WERI-Rb-1 (cell line): Measurements from ENCODE around the gene AP4M1.
A peak's percentile ranks its signal among the peaks of the same experiment; 100 is the strongest.

ENCODE experiments used
- DNase-seq: peaks from one replicate; pipeline ENCODE4 v3.0.0-alpha.2; 2020
- H3K27ac ChIP-seq: fragments of 250-450 bp; sonication (Bioruptor Pico); 2 replicates; pipeline ENCODE4 v1.5.1; 2020; ENCODE audit warnings: mild to moderate bottlenecking, moderate library complexity
- H3K27me3 ChIP-seq: fragments of 250-450 bp; sonication (Bioruptor Pico); 2 replicates; pipeline ENCODE4 v1.5.1; 2021; ENCODE audit warnings: mild to moderate bottlenecking, low read depth, moderate library complexity; ENCODE audit not compliant: insufficient read depth, severe bottlenecking
- H3K36me3 ChIP-seq: fragments of 250-450 bp; sonication (Bioruptor Pico); 2 replicates; pipeline ENCODE4 v1.5.1; 2020; ENCODE audit warnings: mild to moderate bottlenecking, moderate library complexity
- H3K4me3 ChIP-seq: 2 replicates; pipeline ENCODE4 v1.5.1; 2011; ENCODE audit warnings: low read depth, mild to moderate bottlenecking, control low read depth, low read length
- H3K9me3 ChIP-seq: fragments of 250-450 bp; sonication (Bioruptor Pico); 2 replicates; pipeline ENCODE4 v1.5.1; 2021; ENCODE audit warnings: mild to moderate bottlenecking, moderate library complexity; ENCODE audit not compliant: severe bottlenecking
- CTCF ChIP-seq: IDR thresholded peaks from 2 replicates; pipeline ENCODE4 v1.5.1; 2011; ENCODE audit warnings: low read depth, mild to moderate bottlenecking, control low read depth, inconsistent platforms, low read length

The AP4M1 gene

DNA sequence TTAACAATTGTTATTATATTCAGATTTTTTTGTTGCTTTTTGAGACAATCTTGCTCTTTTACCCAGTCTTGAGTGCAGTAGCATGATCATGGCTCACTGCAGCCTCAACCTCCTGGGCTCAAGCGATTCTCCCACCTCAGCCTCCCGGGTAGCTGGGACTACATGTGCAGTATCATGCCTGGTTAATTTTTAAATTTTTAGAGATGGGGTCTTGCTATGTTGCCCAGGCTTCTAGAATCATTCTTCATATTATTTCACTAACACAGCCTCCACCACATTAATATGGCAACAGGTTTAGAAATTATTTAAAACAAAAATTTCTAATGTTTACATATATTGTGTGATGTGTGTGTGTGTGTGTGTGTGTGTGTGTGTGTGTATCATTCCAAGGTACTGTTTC, 45.8 kb downstream of the AP4M1 start:
- Histone ChIP-seq H3K27ac (no peak overlapping the region), H3K27me3 (no peaks in the 10 kb centered on the region), H3K4me3 (no peak overlapping the region), H3K36me3 (peaks cover 9% of the 10 kb centered on the region), H3K9me3 (no peaks in the 10 kb centered on the region)
- TF ChIP-seq CTCF, result no peak
- DNase-seq, result no peak

DNA sequence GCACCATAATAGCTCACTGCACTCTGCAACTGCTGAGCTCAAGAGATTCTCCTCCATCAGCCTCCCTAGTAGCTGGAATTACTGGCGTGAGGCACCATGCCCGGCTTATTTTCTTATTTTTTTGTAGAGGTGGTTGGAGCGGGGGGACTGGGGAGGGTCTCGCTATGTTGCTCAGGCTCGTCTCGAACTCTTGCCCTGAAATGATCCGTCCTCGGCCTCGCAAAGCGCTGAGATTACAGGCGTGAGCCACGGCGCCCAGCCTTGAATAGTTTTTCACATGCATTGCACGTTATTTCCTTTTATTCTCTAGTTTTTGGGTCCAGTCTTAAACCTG, 46.7 kb downstream of the AP4M1 start:
- H3K27me3 ChIP-seq, result no peaks in the 10 kb centered on the region
- no peak for DNase-seq
- no peak for TF ChIP-seq CTCF
- peaks cover 16% of the 10 kb centered on the region for H3K36me3 ChIP-seq
- peak overlapping the region; percentile 78 for H3K27ac ChIP-seq
- peak overlapping the region; percentile 58 for H3K4me3 ChIP-seq
- no peaks in the 10 kb centered on the region for H3K9me3 ChIP-seq

- no peak for TF ChIP-seq CTCF
- peak; percentile 99 for DNase-seq
- H3K36me3 ChIP-seq, result peaks cover 22% of the 10 kb centered on the region
- H3K4me3 ChIP-seq, result peak within 1 kb of the TSS; percentile 93
- no peaks in the 10 kb centered on the region for H3K27me3 ChIP-seq
- no peaks in the 10 kb centered on the region for H3K9me3 ChIP-seq
- peak within 1 kb of the TSS; percentile 78 for H3K27ac ChIP-seq
These were observed 47.3 kb downstream of the AP4M1 start, which contains the start of gene LAMTOR4 for GRCh38 chr7:100148559-100149328. Gene LAMTOR4, plus strand, starts transcription at chr7:100148918. Its CDS starts 55 bp downstream, at chr7:100148973.

DNA sequence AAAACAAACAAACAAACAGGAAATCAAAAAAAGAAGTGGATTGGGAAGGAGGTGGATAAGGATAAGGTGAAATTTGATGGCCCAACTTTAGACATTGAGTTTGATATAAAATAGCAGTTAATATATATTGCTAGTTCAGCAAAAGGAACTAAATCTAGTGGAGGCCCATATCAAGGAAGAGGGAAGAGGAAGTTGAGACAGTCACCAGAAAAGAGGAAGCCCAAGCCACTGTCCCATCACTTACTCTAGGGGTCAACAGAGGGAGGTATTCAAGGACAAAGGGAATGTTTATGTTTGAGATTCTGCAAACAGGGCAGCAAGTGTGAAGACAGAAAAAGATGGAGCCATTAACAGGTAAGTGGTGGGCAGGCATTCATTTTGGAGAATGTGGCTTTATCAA, 51.0 kb downstream of the AP4M1 start:
- DNase-seq, result no peak
- Histone ChIP-seq H3K36me3 (peaks cover 48% of the 10 kb centered on the region), H3K27ac (no peak overlapping the region), H3K9me3 (no peaks in the 10 kb centered on the region), H3K27me3 (no peaks in the 10 kb centered on the region), H3K4me3 (no peak overlapping the region)
- no peak for TF ChIP-seq CTCF

- H3K4me3 ChIP-seq, result no peak overlapping the region
These were observed 51.7 kb downstream of the AP4M1 start for GRCh38 chr7:100152937-100153666.

More at GRCh38 chr7:100152937-100153666, 51.7 kb downstream of the AP4M1 start:
- Histone ChIP-seq H3K27me3 (no peaks in the 10 kb centered on the region), H3K27ac (no peak overlapping the region), H3K36me3 (peaks cover 48% of the 10 kb centered on the region), H3K9me3 (no peaks in the 10 kb centered on the region)
- TF ChIP-seq CTCF, result no peak
- no peak for DNase-seq
